Transverse colon (tissue), 4 donors: ENCODE data around the gene SNRK.
"Not testable (repeated sequence)": the region's sequence is repeated elsewhere in the genome, so short reads cannot be mapped to it uniquely, and the experiment has no call there.

ENCODE experiments used
- CTCF ChIP-seq, 5 experiments: fragments of 200-600 bp in 3 of 5; fragments of 450-650 bp in 2 of 5; sonication (generic) in 3 of 5; IDR thresholded peaks; 1 replicate in 2 of 5; 2 replicates in 3 of 5; pipeline ENCODE4 v1.5.1; 2016 to 2017; ENCODE audit warnings: antibody characterized with exemption in 5 of 5, inconsistent platforms in 3 of 5, mild to moderate bottlenecking in 2 of 5, moderate library complexity in 1 of 5
- EP300 ChIP-seq: sonication (generic); formaldehyde crosslinking; IDR thresholded peaks from one replicate; pipeline ENCODE4 v1.6.1; 2017; ENCODE audit warnings: antibody characterized with exemption, low read depth
- POLR2AphosphoS5 ChIP-seq, 3 donors: sonication (generic); formaldehyde crosslinking; IDR thresholded peaks; one replicate each; pipeline ENCODE4 v1.6.1; 2016; ENCODE audit warnings: antibody characterized with exemption in 3 of 3

GRCh38 chr3:43356033-43356432 lies 69.7 kb downstream of the SNRK start:
- not testable (repeated sequence) for TF ChIP-seq POLR2AphosphoS5 (IDR thresholded peaks at IDR 0.05); CTCF (IDR thresholded peaks at IDR 0.05); EP300
